ENCODE data around the gene ASCL4.

DNA sequence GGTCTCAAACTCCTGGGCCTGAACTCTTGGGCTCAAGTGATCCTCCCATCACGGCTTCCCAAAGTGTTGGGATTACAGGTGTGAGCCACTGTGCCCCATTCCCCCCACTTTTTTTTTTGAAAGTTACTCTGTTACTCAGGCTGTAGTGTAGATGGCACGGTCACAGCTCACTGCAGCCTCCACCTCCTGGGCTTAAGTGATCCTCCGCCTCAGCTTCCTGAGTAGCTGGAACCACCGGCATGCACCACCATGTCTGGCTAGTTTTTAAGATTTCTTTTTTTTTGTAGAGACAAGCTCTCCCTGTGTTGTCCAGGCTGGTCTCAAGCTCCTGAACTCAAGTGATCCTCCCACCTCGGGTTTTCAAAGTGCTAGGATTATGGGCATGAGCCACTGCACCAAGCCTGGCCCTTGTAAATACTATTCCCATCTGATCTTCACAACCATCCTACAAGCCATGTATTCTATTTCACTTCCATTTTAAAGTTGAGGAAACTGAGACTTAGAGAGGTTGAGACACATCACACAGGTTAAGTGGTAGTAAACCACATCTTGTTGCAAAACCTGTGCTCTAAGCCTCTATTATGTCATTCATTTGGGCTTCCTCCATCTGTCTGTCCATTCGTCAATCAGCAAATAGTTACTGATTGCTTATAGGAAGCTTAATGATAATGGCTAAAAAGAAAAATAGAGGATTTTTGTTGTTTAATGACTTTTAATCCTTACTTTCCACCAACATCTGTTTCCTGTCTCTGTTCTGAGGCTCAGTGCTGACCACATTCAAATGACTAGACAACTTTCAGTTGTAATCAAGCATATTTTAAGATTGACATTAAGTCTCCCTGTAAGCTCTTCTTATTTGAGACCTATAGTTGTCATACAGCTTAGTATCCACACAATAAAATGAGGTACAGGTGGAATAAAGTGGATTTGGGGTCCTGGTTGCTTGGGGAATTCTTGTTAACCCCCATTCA lies 9.2 kb downstream of the ASCL4 start:
- no peak for TF ChIP-seq EP300 (IDR thresholded peaks at IDR 0.05)
- TF ChIP-seq, protein P1, sequence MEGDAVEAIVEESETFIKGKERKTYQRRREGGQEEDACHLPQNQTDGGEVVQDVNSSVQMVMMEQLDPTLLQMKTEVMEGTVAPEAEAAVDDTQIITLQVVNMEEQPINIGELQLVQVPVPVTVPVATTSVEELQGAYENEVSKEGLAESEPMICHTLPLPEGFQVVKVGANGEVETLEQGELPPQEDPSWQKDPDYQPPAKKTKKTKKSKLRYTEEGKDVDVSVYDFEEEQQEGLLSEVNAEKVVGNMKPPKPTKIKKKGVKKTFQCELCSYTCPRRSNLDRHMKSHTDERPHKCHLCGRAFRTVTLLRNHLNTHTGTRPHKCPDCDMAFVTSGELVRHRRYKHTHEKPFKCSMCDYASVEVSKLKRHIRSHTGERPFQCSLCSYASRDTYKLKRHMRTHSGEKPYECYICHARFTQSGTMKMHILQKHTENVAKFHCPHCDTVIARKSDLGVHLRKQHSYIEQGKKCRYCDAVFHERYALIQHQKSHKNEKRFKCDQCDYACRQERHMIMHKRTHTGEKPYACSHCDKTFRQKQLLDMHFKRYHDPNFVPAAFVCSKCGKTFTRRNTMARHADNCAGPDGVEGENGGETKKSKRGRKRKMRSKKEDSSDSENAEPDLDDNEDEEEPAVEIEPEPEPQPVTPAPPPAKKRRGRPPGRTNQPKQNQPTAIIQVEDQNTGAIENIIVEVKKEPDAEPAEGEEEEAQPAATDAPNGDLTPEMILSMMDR (IDR thresholded peaks at IDR 0.05): no peak

Measured in ovary (tissue), 3 donors.